PC-9 (cell line): ENCODE measurements around the gene DIP2C.

Experiments
- EZH2 ChIP-seq: fragments of 200-600 bp; sonication (generic); IDR thresholded peaks from 2 replicates; pipeline ENCODE4 v1.8.0; 2017; ENCODE audit warnings: antibody characterized with exemption, low read depth
- TF ChIP-seq, protein P1 (sequence below): fragments of 200-600 bp; sonication (generic); conservative IDR thresholded peaks from 2 replicates; pipeline ENCODE4 v1.6.1; 2017; ENCODE audit warnings: mixed run types, antibody characterized with exemption, mild to moderate bottlenecking, moderate library complexity

DNA sequence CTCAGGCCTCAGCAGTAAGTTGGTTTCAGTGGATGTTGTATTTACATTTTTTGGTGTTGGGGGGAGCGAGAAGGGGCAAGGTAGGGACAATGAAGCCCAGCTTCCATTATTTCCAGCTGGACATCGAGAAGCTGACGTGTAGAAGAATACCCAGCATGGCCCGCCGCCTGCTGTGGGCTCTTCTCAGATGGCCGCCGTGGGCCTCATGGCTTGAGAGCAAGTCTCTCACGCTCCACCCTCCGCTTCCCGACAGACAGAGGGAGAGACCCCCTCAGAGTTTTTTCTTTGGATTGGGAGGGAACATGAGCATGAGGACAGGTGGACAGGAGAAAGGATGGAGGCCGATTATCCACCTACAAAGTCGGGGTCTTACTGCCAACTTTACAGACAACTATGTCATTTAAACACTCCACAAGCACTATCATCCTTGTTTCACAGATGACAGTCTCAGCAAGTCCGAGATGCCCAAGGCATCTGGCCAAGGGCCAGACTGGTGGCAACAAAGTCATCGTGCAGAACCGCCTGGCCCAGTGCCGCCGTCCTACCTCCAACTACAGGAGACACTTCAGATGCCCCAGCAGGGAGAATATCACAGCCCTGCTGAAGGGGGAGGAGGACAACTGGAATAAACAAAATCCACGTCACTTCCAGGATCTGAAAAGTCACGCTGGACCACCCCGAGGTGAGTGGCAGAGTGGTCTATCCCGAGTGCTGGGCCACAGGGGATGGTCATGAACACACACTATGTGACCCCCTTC, 195.9 kb downstream of the DIP2C start:
- TF ChIP-seq EZH2, result no peak
- TF ChIP-seq, protein P1, sequence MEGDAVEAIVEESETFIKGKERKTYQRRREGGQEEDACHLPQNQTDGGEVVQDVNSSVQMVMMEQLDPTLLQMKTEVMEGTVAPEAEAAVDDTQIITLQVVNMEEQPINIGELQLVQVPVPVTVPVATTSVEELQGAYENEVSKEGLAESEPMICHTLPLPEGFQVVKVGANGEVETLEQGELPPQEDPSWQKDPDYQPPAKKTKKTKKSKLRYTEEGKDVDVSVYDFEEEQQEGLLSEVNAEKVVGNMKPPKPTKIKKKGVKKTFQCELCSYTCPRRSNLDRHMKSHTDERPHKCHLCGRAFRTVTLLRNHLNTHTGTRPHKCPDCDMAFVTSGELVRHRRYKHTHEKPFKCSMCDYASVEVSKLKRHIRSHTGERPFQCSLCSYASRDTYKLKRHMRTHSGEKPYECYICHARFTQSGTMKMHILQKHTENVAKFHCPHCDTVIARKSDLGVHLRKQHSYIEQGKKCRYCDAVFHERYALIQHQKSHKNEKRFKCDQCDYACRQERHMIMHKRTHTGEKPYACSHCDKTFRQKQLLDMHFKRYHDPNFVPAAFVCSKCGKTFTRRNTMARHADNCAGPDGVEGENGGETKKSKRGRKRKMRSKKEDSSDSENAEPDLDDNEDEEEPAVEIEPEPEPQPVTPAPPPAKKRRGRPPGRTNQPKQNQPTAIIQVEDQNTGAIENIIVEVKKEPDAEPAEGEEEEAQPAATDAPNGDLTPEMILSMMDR, result no peak
